ENCODE measurements around the gene RALGAPA2.
A peak's percentile ranks its signal among the peaks of the same experiment; 100 is the strongest.

The RALGAPA2 gene

DNA sequence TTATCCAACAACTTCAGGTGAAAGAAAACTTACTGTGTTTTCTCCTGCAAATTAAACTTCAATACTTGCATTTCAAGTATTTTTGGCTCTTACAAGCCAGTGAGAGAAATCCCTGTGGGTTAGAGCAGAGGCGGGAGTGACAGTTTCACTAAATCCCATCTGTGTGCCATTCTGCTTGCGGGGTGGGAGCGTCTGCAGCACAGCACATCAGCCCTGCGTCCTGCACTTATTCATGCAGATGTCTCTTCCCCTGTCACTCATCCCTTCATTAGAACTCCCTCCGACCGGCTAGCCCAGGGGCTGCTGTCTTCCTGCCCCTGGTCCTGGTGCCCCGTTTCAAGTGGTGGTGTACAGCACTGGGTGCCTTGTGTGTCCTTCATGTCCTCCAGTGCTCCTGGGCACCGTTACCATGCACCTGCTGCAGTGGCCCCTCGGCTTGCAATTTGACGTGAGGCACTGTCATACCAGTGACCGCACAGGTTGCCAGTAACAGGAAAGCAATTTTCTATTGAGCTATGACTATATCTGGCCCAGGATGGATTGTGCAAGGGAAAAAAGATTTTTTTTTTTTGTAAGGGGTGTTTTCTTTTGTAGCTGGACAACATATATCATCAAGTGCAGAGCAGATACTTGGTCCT lies 285.1 kb downstream of the RALGAPA2 start:
- DNase-seq, result peak in 2 of 3 donors; percentile 15 to 47

DNA sequence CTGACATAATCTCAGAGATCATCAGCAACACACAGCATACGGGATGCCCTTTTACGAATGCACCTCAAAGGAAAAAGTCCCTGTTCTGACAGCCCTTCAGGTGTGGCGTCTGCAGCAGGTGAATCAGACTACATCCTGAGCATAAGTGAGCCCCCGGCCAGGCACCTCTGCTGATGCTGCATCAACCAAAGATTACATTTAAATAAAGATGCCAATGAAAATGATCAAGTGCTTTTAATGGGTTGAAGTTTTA lies 285.9 kb downstream of the RALGAPA2 start:
- no peak for DNase-seq

GRCh38 chr20:20425823-20426654 lies 286.4 kb downstream of the RALGAPA2 start:
- peak; percentile 26 to 58 (median 31) for DNase-seq

GRCh38 chr20:20423117-20423516 lies 289.3 kb downstream of the RALGAPA2 start:
- no peak for DNase-seq

DNA sequence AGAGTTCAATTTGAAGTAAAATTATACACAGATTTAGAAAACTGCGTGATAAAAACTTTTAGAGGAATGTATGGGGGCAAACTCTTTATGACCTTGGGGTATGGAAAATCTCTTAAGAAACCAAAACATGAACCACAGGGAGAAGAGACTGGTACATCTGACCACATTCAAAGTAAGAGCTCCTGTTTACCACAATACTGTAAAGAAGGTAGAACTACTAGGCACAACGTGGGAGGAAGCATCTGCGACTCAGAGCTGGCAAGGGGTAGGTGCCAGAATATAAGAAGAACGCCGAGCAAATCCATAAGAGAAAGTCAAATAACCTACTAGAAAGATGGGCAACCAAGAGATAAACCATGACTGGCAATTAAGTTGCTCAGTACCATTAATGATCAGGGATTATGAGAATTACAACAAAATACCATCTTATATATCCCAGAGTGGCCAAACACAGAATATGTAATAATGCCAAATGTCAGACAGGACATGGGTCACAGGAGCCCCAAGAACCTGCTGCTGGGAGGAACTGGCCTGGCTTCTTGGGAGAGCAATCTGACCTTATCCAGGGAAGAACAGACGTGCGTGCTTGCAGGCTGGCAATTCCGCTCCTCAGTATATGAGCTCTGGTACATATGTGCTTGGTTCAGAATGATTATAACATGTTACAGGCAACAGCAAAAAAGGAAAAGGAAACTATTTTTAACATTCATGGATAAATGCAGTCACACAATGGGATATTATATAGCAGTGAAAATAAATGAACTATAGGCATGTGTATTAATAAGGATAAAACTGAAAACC lies 294.4 kb downstream of the RALGAPA2 start:
- DNase-seq, result no peak

DNA sequence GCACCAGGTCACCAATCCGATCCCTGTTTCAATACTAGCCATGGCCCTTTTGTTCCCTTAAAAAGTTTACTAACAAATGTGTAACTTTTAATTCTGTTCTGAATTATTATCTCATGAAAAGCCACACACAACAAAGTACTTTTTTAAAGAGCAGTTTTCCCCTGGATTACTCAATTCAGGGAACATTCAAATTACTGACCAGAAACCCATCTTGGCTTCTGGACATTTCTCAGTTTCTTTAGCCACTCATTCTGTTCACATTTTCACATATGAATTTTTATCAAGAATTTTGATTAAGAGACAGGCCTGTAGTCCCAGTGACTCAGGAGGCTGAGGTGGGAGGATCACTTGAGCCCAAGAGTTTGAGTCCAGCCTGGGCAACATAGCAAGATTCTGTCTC lies 297.1 kb downstream of the RALGAPA2 start:
- DNase-seq, result peak in 2 of 3 donors; percentile 25 to 71

- no peak for DNase-seq
Measured at GRCh38 chr20:20414640-20415220, 297.7 kb downstream of the RALGAPA2 start.

GRCh38 chr20:20413810-20414281 lies 298.6 kb downstream of the RALGAPA2 start:
- peak in 1 of 3 donors; percentile 30 for DNase-seq

- DNase-seq, result peak; percentile 78 to 95 (median 81)
Measured at GRCh38 chr20:20412750-20413149, 299.7 kb downstream of the RALGAPA2 start.

- DNase-seq, result no peak
Measured at GRCh38 chr20:20411836-20412235, 300.6 kb downstream of the RALGAPA2 start.

DNA sequence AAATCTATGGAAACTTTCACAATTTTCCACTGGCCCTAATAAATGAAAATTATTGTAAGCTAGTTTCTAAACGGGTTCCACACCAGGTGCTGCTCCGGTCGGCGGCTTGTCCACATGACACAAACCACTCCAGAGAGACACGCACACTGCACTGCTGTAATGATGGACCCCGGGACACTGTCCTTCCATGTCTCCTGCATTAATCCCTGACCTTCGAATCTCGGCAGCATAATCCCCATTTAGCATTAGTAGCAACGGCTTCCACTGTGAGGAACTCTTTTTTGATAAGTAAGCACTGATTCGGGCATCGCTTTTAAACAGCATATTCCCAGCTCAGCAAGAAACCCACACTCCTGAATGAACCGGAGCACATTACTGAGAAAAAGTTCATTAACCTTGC lies 301.0 kb downstream of the RALGAPA2 start:
- DNase-seq, result no peak

DNA sequence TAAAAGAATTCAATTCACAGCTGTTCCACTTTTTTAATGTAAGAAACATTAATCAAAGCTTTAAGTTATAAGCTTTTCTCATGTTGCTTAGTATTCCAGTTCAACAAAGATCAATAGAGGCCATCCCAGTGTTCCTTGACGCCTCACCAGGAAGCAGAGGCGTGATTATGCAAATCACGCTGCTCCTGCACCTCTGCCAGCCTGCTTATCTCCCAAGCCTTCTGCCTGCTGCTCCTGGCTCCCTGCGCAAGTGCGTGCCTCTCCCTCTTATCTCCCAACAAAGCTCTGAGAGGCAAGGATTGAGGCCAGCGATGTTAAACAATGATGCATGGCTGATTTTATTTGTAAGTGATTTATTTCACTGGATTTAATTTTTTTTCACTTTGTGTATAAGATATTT lies 301.8 kb downstream of the RALGAPA2 start:
- DNase-seq, result no peak

- DNase-seq, result no peak
Measured at GRCh38 chr20:20409331-20409730, 303.1 kb downstream of the RALGAPA2 start.

- peak; percentile 59 to 61 (median 60) for DNase-seq
Measured at GRCh38 chr20:20407891-20408805, 304.3 kb downstream of the RALGAPA2 start.

GRCh38 chr20:20406306-20406705 lies 306.1 kb downstream of the RALGAPA2 start:
- no peak for DNase-seq

DNA sequence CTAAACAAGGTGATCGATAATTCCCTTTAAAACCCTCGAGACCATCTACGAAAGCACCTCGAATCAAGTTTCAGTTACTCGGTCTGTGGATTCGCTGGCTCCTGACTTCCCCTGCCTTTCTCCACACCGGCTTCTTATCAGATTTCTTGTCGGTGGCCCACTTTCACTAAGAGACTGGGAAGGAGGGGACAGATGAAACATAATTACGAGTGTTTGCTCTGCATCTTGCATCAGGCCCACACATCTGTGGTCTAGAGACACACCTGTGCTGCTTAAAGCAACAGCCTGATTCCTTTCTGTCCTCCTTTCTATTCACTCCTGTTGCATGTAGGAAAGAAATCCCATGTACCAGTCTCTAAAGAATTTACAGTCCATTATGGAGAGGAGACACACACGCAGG lies 306.8 kb downstream of the RALGAPA2 start:
- no peak for DNase-seq

DNA sequence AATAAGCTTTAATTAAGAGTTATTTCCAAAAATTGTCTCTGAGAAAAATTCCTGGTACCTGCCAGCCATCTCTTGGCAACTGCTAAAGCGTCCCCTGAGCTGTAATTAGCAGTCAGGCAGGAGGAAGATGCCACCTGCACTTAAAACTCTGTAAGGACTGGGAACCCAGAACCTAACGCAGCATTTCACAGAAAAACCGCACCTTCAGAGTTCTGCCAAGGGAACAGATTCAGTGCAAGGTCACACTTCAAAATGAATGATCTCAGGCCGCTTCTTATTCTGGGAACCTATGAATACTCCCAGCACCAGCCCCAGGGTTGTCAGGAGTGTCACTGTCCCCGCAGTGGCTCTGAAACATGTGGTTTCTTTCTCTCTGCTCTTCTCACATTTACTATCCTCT lies 307.8 kb downstream of the RALGAPA2 start:
- DNase-seq, result no peak

- DNase-seq, result no peak
Measured at GRCh38 chr20:20401991-20402390, 310.5 kb downstream of the RALGAPA2 start.

GRCh38 chr20:20399531-20400500 lies 312.6 kb downstream of the RALGAPA2 start:
- DNase-seq, result peak; percentile 21 to 38 (median 36)

- no peak for DNase-seq
Measured at GRCh38 chr20:20398123-20398522, 314.3 kb downstream of the RALGAPA2 start.

DNA sequence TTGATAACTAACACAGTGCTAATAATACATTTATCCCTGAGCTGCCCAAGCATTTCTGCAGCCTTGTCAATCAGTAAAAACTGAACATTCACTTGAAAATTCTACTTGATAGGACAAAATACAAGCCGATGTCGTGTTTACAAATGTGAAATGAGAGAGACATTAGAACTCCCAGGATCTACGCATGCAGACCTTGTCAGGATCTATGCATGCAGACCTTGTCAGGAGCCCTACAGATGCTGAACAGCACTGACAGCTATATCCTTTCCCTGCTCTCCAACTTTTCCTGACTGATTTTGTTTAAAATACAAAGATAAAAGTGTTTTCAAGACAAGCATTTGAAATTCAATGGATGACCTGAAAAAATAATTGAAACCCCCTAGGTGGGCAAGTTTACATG lies 315.6 kb downstream of the RALGAPA2 start:
- no peak for DNase-seq

Measured in suppressor macrophage treated with lipopolysaccharide for 1 hour (primary cell).